ENCODE measurements around the gene CREB1. TPM values are rescaled to one million over a fixed set of nuclear protein-coding genes. Genes with fewer than 3 reads are reported as not detected.

CREB1 gene
- total and polyA plus RNA-seq, 2 donors (not counting 1 experiment from before 2014, with no cell fraction given) = 37.7 to 47.4 TPM

- no peak for DNase-seq (ENCODE audit: low read depth in 2 of 2)
- Histone ChIP-seq H3K4me1 (ENCODE audit: control insufficient read depth, extremely low read depth, insufficient read depth, low read length) (peaks cover 13% of the 10 kb centered on the region), H3K4me3 (replicated peaks in 1 of 4; ENCODE audit: control extremely low read depth in 1 of 4, insufficient read depth in 1 of 4, low read depth in 3 of 4, low read length in 4 of 4) (no peak overlapping the region), H2AFZ (ENCODE audit: low read length) (no peak overlapping the region), H3K9me3 (ENCODE audit: control insufficient read depth, insufficient read depth, low read depth, low read length) (no peaks in the 10 kb centered on the region), H3K4me2 (ENCODE audit: extremely low read depth, insufficient read depth, low read length) (no peak overlapping the region), H3K27me3 (ENCODE audit: control insufficient read depth, insufficient read depth, low read length) (no peaks in the 10 kb centered on the region), H3K27ac (ENCODE audit: insufficient read depth, low read length) (no peak overlapping the region), H3K79me2 (ENCODE audit: control insufficient read depth, insufficient read depth, low read length) (no peaks in the 10 kb centered on the region), H3K9ac (ENCODE audit: insufficient read depth, low read length) (no peak overlapping the region), H4K20me1 (ENCODE audit: control insufficient read depth, extremely low read depth, insufficient read depth, low read length) (no peaks in the 10 kb centered on the region), H3K36me3 (ENCODE audit: control insufficient read depth, insufficient read depth, low read length) (no peaks in the 10 kb centered on the region)
- TF ChIP-seq EZH2 (IDR thresholded peaks at IDR 0.05; ENCODE audit: low read length, missing control alignments) (no peak), CTCF (conservative IDR thresholded peaks at IDR 0.05 in 1 of 2, IDR thresholded peaks at IDR 0.05 in 1 of 2; ENCODE audit: low read depth in 1 of 2, low read length in 2 of 2) (no peak)
These were observed 17.4 kb upstream of the CREB1 start for GRCh38 chr2:207512356-207512755.

GRCh38 chr2:207513551-207514257 lies 16.1 kb upstream of the CREB1 start:
- Histone ChIP-seq H3K36me3 (ENCODE audit: control insufficient read depth, insufficient read depth, low read length) (no peaks in the 10 kb centered on the region), H3K4me2 (ENCODE audit: extremely low read depth, insufficient read depth, low read length) (peak overlapping the region; percentile 69), H3K9me3 (ENCODE audit: control insufficient read depth, insufficient read depth, low read depth, low read length) (no peaks in the 10 kb centered on the region), H3K27me3 (ENCODE audit: control insufficient read depth, insufficient read depth, low read length) (no peaks in the 10 kb centered on the region), H3K4me3 (replicated peaks in 1 of 4; ENCODE audit: control extremely low read depth in 1 of 4, insufficient read depth in 1 of 4, low read depth in 3 of 4, low read length in 4 of 4) (no peak overlapping the region), H3K9ac (ENCODE audit: insufficient read depth, low read length) (peak overlapping the region; percentile 3), H3K79me2 (ENCODE audit: control insufficient read depth, insufficient read depth, low read length) (no peaks in the 10 kb centered on the region), H4K20me1 (ENCODE audit: control insufficient read depth, extremely low read depth, insufficient read depth, low read length) (no peaks in the 10 kb centered on the region), H3K4me1 (ENCODE audit: control insufficient read depth, extremely low read depth, insufficient read depth, low read length) (peaks cover 13% of the 10 kb centered on the region), H3K27ac (ENCODE audit: insufficient read depth, low read length) (peak overlapping the region; percentile 85), H2AFZ (ENCODE audit: low read length) (no peak overlapping the region)
- TF ChIP-seq CTCF (conservative IDR thresholded peaks at IDR 0.05 in 1 of 2, IDR thresholded peaks at IDR 0.05 in 1 of 2; ENCODE audit: low read depth in 1 of 2, low read length in 2 of 2) (no peak), EZH2 (IDR thresholded peaks at IDR 0.05; ENCODE audit: low read length, missing control alignments) (no peak)
- peak; percentile 92 to 99 for DNase-seq (ENCODE audit: low read depth in 2 of 2)

GRCh38 chr2:207514451-207514850 lies 15.3 kb upstream of the CREB1 start:
- Histone ChIP-seq H3K9me3 (ENCODE audit: control insufficient read depth, insufficient read depth, low read depth, low read length) (no peaks in the 10 kb centered on the region), H3K4me2 (ENCODE audit: extremely low read depth, insufficient read depth, low read length) (peak overlapping the region; percentile 69), H2AFZ (ENCODE audit: low read length) (no peak overlapping the region), H3K27ac (ENCODE audit: insufficient read depth, low read length) (peak overlapping the region; percentile 85), H3K4me1 (ENCODE audit: control insufficient read depth, extremely low read depth, insufficient read depth, low read length) (peaks cover 13% of the 10 kb centered on the region), H3K9ac (ENCODE audit: insufficient read depth, low read length) (no peak overlapping the region), H3K27me3 (ENCODE audit: control insufficient read depth, insufficient read depth, low read length) (no peaks in the 10 kb centered on the region), H3K36me3 (ENCODE audit: control insufficient read depth, insufficient read depth, low read length) (no peaks in the 10 kb centered on the region), H4K20me1 (ENCODE audit: control insufficient read depth, extremely low read depth, insufficient read depth, low read length) (no peaks in the 10 kb centered on the region), H3K79me2 (ENCODE audit: control insufficient read depth, insufficient read depth, low read length) (no peaks in the 10 kb centered on the region), H3K4me3 (replicated peaks in 1 of 4; ENCODE audit: control extremely low read depth in 1 of 4, insufficient read depth in 1 of 4, low read depth in 3 of 4, low read length in 4 of 4) (no peak overlapping the region)
- peak in 1 of 2 donors; percentile 27 for DNase-seq (ENCODE audit: low read depth in 2 of 2)
- no peak for TF ChIP-seq EZH2 (IDR thresholded peaks at IDR 0.05; ENCODE audit: low read length, missing control alignments)
- TF ChIP-seq CTCF (conservative IDR thresholded peaks at IDR 0.05 in 1 of 2, IDR thresholded peaks at IDR 0.05 in 1 of 2; ENCODE audit: low read depth in 1 of 2, low read length in 2 of 2) = no peak
